HepG2 (cell line): ENCODE measurements around the gene DHH. TPM values are rescaled to one million over a fixed set of nuclear protein-coding genes. Genes with fewer than 3 reads are reported as not detected.

Experiments used
- ARID5B ChIP-seq: IDR thresholded peaks from 2 replicates; pipeline ENCODE4 v1.4.0; 2020; ENCODE audit warnings: mild to moderate bottlenecking, missing genetic modification reagents
- ATF7-NPFF ChIP-seq: sonication (generic); formaldehyde crosslinking; IDR thresholded peaks from 2 replicates; pipeline ENCODE4 v1.8.1; 2023; ENCODE audit warnings: mild to moderate bottlenecking, low read depth, missing genetic modification reagents, moderate library complexity
- CREB3 ChIP-seq: sonication (generic); formaldehyde crosslinking; IDR thresholded peaks from 2 replicates; pipeline ENCODE4 v1.5.0; 2020; ENCODE audit warnings: missing genetic modification reagents
- GMEB1 ChIP-seq: sonication (generic); formaldehyde crosslinking; IDR thresholded peaks from 2 replicates; pipeline ENCODE4 v1.5.1; 2020; ENCODE audit warnings: missing genetic modification reagents, mild to moderate bottlenecking, borderline replicate concordance
- IRX3 ChIP-seq: sonication (generic); formaldehyde crosslinking; IDR thresholded peaks from 2 replicates; pipeline ENCODE4 v1.8.1; 2023; ENCODE audit warnings: mild to moderate bottlenecking, low read depth, missing genetic modification reagents, borderline replicate concordance
- KAT7 ChIP-seq: IDR thresholded peaks from 2 replicates; pipeline ENCODE4 v1.6.1; 2018; ENCODE audit warnings: borderline replicate concordance, missing compliant biosample characterization
- KDM3A ChIP-seq: IDR thresholded peaks from 2 replicates; pipeline ENCODE4 v1.6.1; 2018; ENCODE audit warnings: low read depth, missing compliant biosample characterization
- MEIS1 ChIP-seq: sonication (generic); formaldehyde crosslinking; IDR thresholded peaks from 2 replicates; pipeline ENCODE4 v1.9.0; 2021; ENCODE audit warnings: mild to moderate bottlenecking, missing genetic modification reagents, moderate library complexity, borderline replicate concordance
- NBN ChIP-seq: fragments of 450-650 bp; conservative IDR thresholded peaks from 2 replicates; pipeline ENCODE4 v1.6.1; 2017
- PRMT3 ChIP-seq: sonication (generic); formaldehyde crosslinking; IDR thresholded peaks from 2 replicates; pipeline ENCODE4 v1.8.1; 2022; ENCODE audit warnings: low read depth, mild to moderate bottlenecking, moderate library complexity, missing genetic modification reagents, borderline replicate concordance
- SMC3 ChIP-seq: IDR thresholded peaks from 2 replicates; pipeline ENCODE4 v1.6.1; 2011; ENCODE audit warnings: low read length, improper control_type of control experiment
- TEAD3 ChIP-seq: optimal IDR thresholded peaks from 2 replicates; pipeline ENCODE3; 2016; ENCODE audit warnings: borderline replicate concordance
- ZFP41 ChIP-seq: sonication (generic); formaldehyde crosslinking; IDR thresholded peaks from 2 replicates; pipeline ENCODE4 v1.4.0; 2020; ENCODE audit warnings: mild to moderate bottlenecking, missing genetic modification reagents, borderline replicate concordance
- ZFY ChIP-seq: sonication (generic); formaldehyde crosslinking; IDR thresholded peaks from 2 replicates; pipeline ENCODE4 v1.4.0; 2020; ENCODE audit warnings: missing genetic modification reagents
- ZNF124 ChIP-seq: sonication (generic); formaldehyde crosslinking; IDR thresholded peaks from 2 replicates; pipeline ENCODE4 v1.4.0; 2020; ENCODE audit warnings: missing genetic modification reagents
- ZNF251 ChIP-seq: sonication (generic); formaldehyde crosslinking; IDR thresholded peaks from 2 replicates; pipeline ENCODE4 v1.9.0; 2021; ENCODE audit warnings: mild to moderate bottlenecking, missing genetic modification reagents
- ZNF589 ChIP-seq: sonication (generic); formaldehyde crosslinking; conservative IDR thresholded peaks from 2 replicates; pipeline ENCODE4 v1.8.0; 2022; ENCODE audit warnings: mild to moderate bottlenecking, moderate library complexity, missing genetic modification reagents
- ZNF598 ChIP-seq: sonication (generic); formaldehyde crosslinking; IDR thresholded peaks from 2 replicates; pipeline ENCODE4 v1.5.1; 2020; ENCODE audit warnings: mild to moderate bottlenecking, missing genetic modification reagents, borderline replicate concordance
- ZNF678 ChIP-seq: sonication (generic); formaldehyde crosslinking; IDR thresholded peaks from 2 replicates; pipeline ENCODE4 v1.4.0; 2020; ENCODE audit warnings: mild to moderate bottlenecking, missing genetic modification reagents
- ZNF713 ChIP-seq: sonication (generic); formaldehyde crosslinking; IDR thresholded peaks from 2 replicates; pipeline ENCODE4 v1.4.0; 2020; ENCODE audit warnings: mild to moderate bottlenecking, missing genetic modification reagents
- ZSCAN5A ChIP-seq: sonication (generic); formaldehyde crosslinking; IDR thresholded peaks from 2 replicates; pipeline ENCODE4 v1.8.0; 2022; ENCODE audit warnings: mild to moderate bottlenecking, missing genetic modification reagents, borderline replicate concordance
- polyA plus RNA-seq, 8 experiments: library from polyadenylated mRNA; depleted of rRNA in 3 of 8; stranded (reverse) in 7 of 8; unstranded in 1 of 8; fragments of >200 nt; fragmentation: Illumina TruSeq in 4 of 8; extraction: Trizol in 4 of 8; gene quantifications; 2 replicates each; pipeline versions ENCODE4 v1.2.1 to v1.2.3, GENCODE V29; 2011 to 2016; ENCODE audit warnings: low read depth in 4 of 8, missing spikeins in 1 of 8, mixed read lengths in 1 of 8; ENCODE audit not compliant: insufficient read depth in 1 of 8
- total RNA-seq, 5 experiments: library from RNA; depleted of rRNA; stranded (reverse); fragments of >200 nt; fragmentation: Illumina TruSeq; extraction: Trizol; gene quantifications; 2 replicates each; pipeline ENCODE4 v1.2.3, GENCODE V29; 2016; ENCODE audit warnings: low read depth in 1 of 5

Gene DHH
- total and polyA plus RNA-seq, 2 of the 13 experiments (the other 11 are each of a cell fraction or from before 2014, with no cell fraction given): not detected

GRCh38 chr12:49060237-49061156 lies 34.1 kb downstream of the DHH start, which contains the start of gene KMT2D (continued):
- TF ChIP-seq ATF7-NPFF (CRISPR knock-in tag): peak; percentile 78
- TF ChIP-seq GMEB1 (CRISPR knock-in tag): peak; percentile 95
- 0 out of 2 replicates have a peak, but pooled peaks have one; percentile 51 for TF ChIP-seq ZNF678 (CRISPR knock-in tag)
- peak; percentile 86 for TF ChIP-seq ZFY (CRISPR knock-in tag)
- 0 out of 2 replicates have a peak, but pooled peaks have one; percentile 52 for TF ChIP-seq ZNF124 (CRISPR knock-in tag)
- TF ChIP-seq TEAD3 (CRISPR knock-in tag): peak; percentile 26
- TF ChIP-seq NBN: no peak
- no peak for TF ChIP-seq ZNF713
- peak; percentile 76; the same call in 1 of the 2 replicates for TF ChIP-seq MEIS1 (CRISPR knock-in tag)
- peak; percentile 41 for TF ChIP-seq ARID5B (CRISPR knock-in tag)
- peak; percentile 85; the same call in 1 of the 2 replicates for TF ChIP-seq KDM3A
- TF ChIP-seq ZNF251 (CRISPR knock-in tag): no peak
- peak; percentile 90; the same call in 1 of the 2 replicates for TF ChIP-seq ZNF598
- peak; percentile 52; the same call in 1 of the 2 replicates for TF ChIP-seq PRMT3 (CRISPR knock-in tag)
- no peak for TF ChIP-seq IRX3 (CRISPR knock-in tag)
- no peak for TF ChIP-seq CREB3 (CRISPR knock-in tag)
- TF ChIP-seq ZNF589 (CRISPR knock-in tag): peak; percentile 81
- no peak for TF ChIP-seq SMC3
- TF ChIP-seq ZSCAN5A: no peak
- peak; percentile 89; the same call in 1 of the 2 replicates for TF ChIP-seq KAT7
- no peak for TF ChIP-seq ZFP41 (CRISPR knock-in tag)
